Testis (tissue), 2 donors: ENCODE results near the gene CREG2.

Source experiments
- CTCF ChIP-seq, 3 experiments: fragments of 450-650 bp in 2 of 3; fragments of 200-600 bp in 1 of 3; sonication (generic) in 1 of 3; IDR thresholded peaks; one replicate each; pipeline ENCODE4 v1.5.1; 2016 to 2019; ENCODE audit warnings: antibody characterized with exemption in 3 of 3, mild to moderate bottlenecking in 2 of 3, moderate library complexity in 1 of 3
- POLR2A ChIP-seq: fragments of 450-650 bp; IDR thresholded peaks from one replicate; pipeline ENCODE4 v1.6.1; 2017; ENCODE audit warnings: antibody characterized with exemption, mild to moderate bottlenecking, moderate library complexity

DNA sequence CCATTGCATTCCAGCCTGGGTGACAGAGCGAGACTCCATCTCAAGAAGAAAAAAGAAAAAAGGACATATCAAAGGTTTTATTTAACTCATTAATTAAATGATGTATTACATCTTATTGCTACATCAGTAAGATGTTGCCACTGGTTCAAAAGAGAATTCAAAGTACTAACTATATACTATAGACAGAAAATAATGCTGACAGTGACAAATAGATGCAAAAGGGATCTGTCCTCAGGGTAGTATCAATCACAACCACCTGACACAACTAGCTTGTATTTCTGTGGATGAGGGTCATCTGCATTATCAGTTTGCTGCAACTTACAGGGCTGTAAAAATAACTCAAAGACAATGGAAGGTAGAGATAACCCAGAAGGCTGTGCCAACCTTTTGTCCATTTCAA is 16.4 kb upstream of the CREG2 start:
- no peak for TF ChIP-seq CTCF (IDR thresholded peaks at IDR 0.05)
- no peak for TF ChIP-seq POLR2A
